Activated CD4-positive, alpha-beta T cell treated with anti-CD3 and anti-CD28 coated beads, Interleukin-2, amount 10 ng/mL, durations not matched to agents 7 days and 5 days (primary cell): ENCODE measurements around the gene TLN1. TPM values are rescaled to one million over a fixed set of nuclear protein-coding genes. Genes with fewer than 3 reads are reported as not detected.

ENCODE experiments used
- CTCF ChIA-PET: fragments of 350-600 bp; sonication (Branson Sonifier 250); formaldehyde crosslinking; loops from one replicate; lab custom pipeline; 2021; ENCODE audit warnings: antibody characterized with exemption; lab: Charles Lee
- POLR2A ChIA-PET: fragments of 350-600 bp; sonication (Branson Sonifier 250); formaldehyde crosslinking; loops from one replicate; lab custom pipeline; 2021; ENCODE audit warnings: antibody characterized with exemption; lab: Charles Lee
- DNase-seq: peaks from one replicate; pipeline ENCODE4 v3.0.0-alpha.2; 2020
- H3K27ac Mint-ChIP-seq: one replicate; pipeline ENCODE4 v1.8.0; 2021; ENCODE audit warnings: mild to moderate bottlenecking, moderate library complexity, mixed read lengths
- H3K27me3 Mint-ChIP-seq: one replicate; pipeline ENCODE4 v1.8.0; 2021; ENCODE audit warnings: mixed read lengths
- H3K36me3 Mint-ChIP-seq: one replicate; pipeline ENCODE4 v1.8.0; 2021; ENCODE audit warnings: low read depth, mixed read lengths
- H3K4me1 Mint-ChIP-seq: one replicate; pipeline ENCODE4 v1.8.0; 2021; ENCODE audit warnings: mixed read lengths
- H3K4me3 Mint-ChIP-seq: one replicate; pipeline ENCODE4 v1.8.0; 2021; ENCODE audit warnings: mild to moderate bottlenecking, moderate library complexity, mixed read lengths
- H3K9me3 Mint-ChIP-seq: one replicate; pipeline ENCODE4 v1.8.0; 2021; ENCODE audit warnings: mixed read lengths
- microRNA-seq: library from miRNA; unstranded; fragments of <30 nt; microRNA quantifications from one replicate; pipeline ENCODE4 v1.2.0, GENCODE V29; 2021; ENCODE audit warnings: borderline microRNAs expressed, borderline replicate concordance
- total RNA-seq, 2 experiments: library from RNA; stranded (reverse); gene quantifications; one replicate each; pipeline ENCODE4 v1.2.3, GENCODE V29; 2021

Gene TLN1
- total RNA-seq, 2 experiments from 2014 or later = 362 to 422 TPM

DNA sequence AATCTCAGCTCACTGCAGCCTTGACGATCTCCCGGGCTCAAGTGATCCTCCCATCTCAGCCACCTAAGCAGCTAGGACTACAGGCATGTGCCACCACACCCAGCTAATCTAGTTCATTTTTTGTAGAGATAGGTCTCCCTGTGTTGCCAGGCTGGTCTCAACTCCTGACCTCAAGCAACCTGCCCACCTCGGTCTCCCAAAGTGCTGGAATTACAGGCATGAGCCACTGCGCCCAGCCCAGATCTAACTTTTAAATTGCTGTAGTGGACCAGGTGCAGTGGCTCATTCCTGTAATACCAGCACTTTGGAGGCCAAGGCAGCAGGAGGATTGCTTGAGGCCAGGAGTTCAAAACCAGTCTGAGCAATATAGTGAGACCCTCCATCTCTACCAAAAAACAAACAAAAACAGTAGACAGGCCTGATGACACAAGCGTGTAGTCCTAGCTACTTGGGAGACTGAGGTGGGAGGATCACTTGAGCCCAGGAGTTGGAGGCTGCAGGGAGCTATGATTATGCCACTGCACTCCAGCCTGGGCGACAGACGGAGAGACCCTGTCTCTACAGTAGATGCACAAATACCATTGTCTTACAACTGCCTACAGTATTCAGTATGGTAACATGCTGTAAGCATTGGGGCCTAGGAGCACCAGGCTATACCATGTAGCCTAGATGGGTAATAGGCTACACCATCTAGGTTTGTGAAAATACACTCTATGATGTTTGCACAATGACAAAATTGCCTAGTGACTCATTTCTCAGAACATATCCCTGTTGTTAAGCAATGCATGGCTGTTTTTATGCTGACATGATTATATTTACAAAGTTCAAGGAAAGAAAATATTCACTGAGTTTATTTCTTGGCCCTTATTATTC lies 79.8 kb downstream of the TLN1 start:
- H3K36me3 Mint-ChIP-seq = peaks cover 29% of the 10 kb centered on the region
- ChIA-PET CTCF (interaction anchor here (0.6 to 8.1 kb wide), 5 partner anchors 11 to 48 kb away, joined by 3 to 92 read pairs (median 7); partner anchors contain the start of gene ARHGEF39), POLR2A (no interaction called here)
- no peak overlapping the region for H3K27ac Mint-ChIP-seq
- peak overlapping the region; percentile 92 for H3K4me3 Mint-ChIP-seq
- DNase-seq = no peak
- H3K4me1 Mint-ChIP-seq = peaks cover 59% of the 10 kb centered on the region
- H3K9me3 Mint-ChIP-seq = no peaks in the 10 kb centered on the region
- no peaks in the 10 kb centered on the region for H3K27me3 Mint-ChIP-seq

DNA sequence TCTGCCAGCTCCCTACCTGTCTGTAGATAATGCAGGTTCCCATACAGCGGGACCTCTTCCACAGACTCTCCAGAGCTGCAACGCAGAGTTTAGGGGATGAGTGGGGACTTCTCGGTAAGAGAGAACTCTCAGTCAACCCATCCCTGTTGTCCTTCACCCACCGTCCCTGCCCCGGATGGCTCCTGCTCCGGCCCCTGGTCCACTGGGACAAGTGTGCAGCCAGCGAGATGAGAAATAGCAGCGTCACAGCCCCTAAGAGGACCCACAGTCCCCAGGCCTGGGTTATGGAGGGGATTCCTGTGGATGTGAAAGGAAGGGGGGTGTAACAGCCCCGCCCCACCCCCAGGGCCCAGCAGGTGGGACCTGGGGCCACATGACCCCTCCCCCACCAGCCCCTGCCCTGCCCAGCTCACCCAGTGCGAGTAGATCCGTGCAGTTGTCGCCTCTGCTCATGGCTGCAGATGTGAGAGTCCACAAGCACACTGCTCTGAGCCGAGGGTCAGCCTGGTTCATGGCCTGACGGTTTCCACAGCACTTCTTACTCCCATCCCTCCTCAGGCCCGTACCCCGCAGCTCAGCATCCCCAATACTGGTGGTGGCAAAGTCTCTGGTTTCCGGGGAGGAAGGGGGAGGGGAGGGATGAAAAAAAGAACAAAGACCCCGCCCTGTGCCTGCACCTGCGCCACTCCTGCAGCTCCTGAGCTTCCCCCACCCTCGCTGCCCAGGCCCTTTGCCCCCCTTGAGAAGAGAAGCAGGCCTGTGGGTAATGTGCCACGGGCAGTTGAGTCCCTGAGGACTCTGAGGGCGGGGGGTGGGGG lies 81.4 kb downstream of the TLN1 start, which contains the start of gene SIT1:
SIT1 (minus strand) TSS at position 591 of the 818 bp plus-strand sequence; CDS start at position 513, 78 bp downstream.
- CTCF ChIA-PET = interaction anchor here (1.0 to 8.1 kb wide), 7 partner anchors 7 to 81 kb away, joined by 3 to 92 read pairs (median 7); partner anchors contain the start of genes ARHGEF39, CCDC107, CREB3 and RMRP
- H3K36me3 Mint-ChIP-seq = peaks cover 33% of the 10 kb centered on the region
- peak; percentile 57 for DNase-seq
- POLR2A ChIA-PET = interaction anchor here (0.6 to 0.7 kb wide), 2 partner anchors 30 to 102 kb away, joined by 3 read pairs; no protein-coding TSS in a partner anchor
- peak within 1 kb of the TSS; percentile 92 for H3K4me3 Mint-ChIP-seq
- H3K27ac Mint-ChIP-seq = peak within 1 kb of the TSS; percentile 92
- no peaks in the 10 kb centered on the region for H3K9me3 Mint-ChIP-seq
- H3K4me1 Mint-ChIP-seq = peaks cover 57% of the 10 kb centered on the region
- H3K27me3 Mint-ChIP-seq = no peaks in the 10 kb centered on the region

DNA sequence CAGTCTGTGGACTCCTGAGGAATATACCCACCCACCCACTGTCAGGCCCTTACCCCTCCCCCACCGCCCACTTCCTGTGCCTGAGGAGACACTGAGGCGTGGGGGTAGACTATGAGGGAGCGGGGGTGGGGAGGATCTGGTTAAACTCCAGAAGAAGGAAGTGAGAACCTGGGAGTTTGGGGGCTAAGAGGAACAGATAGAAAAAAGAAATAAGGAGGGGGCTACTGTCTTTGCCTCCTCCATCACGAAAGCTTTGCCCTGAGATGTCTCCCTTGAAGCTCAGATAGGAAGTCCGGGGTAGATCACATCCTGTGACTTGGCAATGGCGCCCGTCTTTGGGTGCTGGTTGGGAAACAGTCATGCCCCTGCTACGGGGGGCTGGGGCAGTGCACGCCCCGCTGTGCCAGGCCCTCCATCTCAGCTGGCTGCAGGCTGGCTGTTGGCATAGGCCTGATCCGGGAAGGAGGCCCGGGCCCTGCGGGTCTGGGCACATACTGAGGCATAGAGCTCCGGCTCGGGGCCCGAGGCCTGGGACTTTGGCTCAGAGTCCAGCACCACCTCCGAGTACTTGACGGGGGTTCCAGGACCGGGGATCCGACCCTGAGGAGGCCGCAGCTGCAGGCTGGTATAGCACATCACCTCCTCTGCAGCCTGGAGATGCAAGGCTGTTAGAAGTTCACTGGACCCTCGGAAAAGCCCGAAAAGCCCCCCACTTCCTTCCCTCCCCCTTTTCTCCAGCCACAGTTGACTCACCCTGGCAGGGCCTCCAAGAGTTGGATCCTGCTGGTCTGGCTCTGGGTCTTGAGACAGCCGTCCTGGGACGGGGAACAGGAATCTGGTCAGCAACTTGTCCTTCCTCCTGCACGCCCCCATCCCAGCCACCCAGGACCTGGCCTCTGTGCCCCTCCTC lies 82.3 kb downstream of the TLN1 start:
- peak overlapping the region; percentile 92 for H3K27ac Mint-ChIP-seq
- DNase-seq = peak; percentile 58
- H3K4me3 Mint-ChIP-seq = peak overlapping the region; percentile 92
- POLR2A ChIA-PET = interaction anchor here (0.6 kb wide), 1 partner anchor 101 kb away, joined by 3 read pairs; no protein-coding TSS in a partner anchor
- no peaks in the 10 kb centered on the region for H3K27me3 Mint-ChIP-seq
- peaks cover 33% of the 10 kb centered on the region for H3K36me3 Mint-ChIP-seq
- H3K4me1 Mint-ChIP-seq = peaks cover 61% of the 10 kb centered on the region
- no peaks in the 10 kb centered on the region for H3K9me3 Mint-ChIP-seq
- CTCF ChIA-PET = interaction anchor here (1.0 to 8.1 kb wide), 10 partner anchors 8 to 82 kb away, joined by 3 to 92 read pairs (median 6); partner anchors contain the start of genes ARHGEF39, CCDC107, CREB3 and RMRP

Small RNA genes within 50 kb of the gene (microRNA-seq; reads per million reads assigned to microRNA genes)
- not detected for gene MIR6852
- not detected for gene MIR6853

Other genes with a start within 250 kb of the TLN1 start
- 1 to 10 TPM; 3.6 to 4.0 TPM for gene RUSC2, start 242.1 kb downstream of the TLN1 start, total RNA-seq
- 10 to 100 TPM; 29.8 to 30.9 TPM for gene TESK1, start 126.9 kb downstream of the TLN1 start, total RNA-seq
- 1 to 10 TPM; 5.4 to 7.1 TPM for gene CD72, start 113.8 kb downstream of the TLN1 start, total RNA-seq
- gene SIT1, start 81.3 kb downstream of the TLN1 start, total RNA-seq = 100 to 1,000 TPM; 195 to 202 TPM
- over 10,000 TPM in 1 of 2 experiments, 1,000 to 10,000 TPM in 1; 1,959 to 11,185 TPM for gene RMRP, start 74.2 kb downstream of the TLN1 start, total RNA-seq
- gene CCDC107, start 73.9 kb downstream of the TLN1 start, total RNA-seq = 10 to 100 TPM; 30.7 to 30.9 TPM
- 10 to 100 TPM; 11.8 to 13.5 TPM for gene ARHGEF39, start 67.0 kb downstream of the TLN1 start, total RNA-seq
- gene CA9, start 58.3 kb downstream of the TLN1 start, total RNA-seq = under 1 TPM in 1 of 2 experiments, not detected in 1; 0.40 TPM
- gene TPM2, start 42.3 kb downstream of the TLN1 start, total RNA-seq = 10 to 100 TPM; 13.1 to 13.4 TPM
- 10 to 100 TPM; 18.1 to 18.3 TPM for gene CREB3, start 471 bp upstream of the TLN1 start, total RNA-seq
- gene GBA2, start 17.0 kb upstream of the TLN1 start, total RNA-seq = 10 to 100 TPM; 42.8 to 44.1 TPM
- 10 to 100 TPM; 24.7 to 28.4 TPM for gene RGP1, start 17.1 kb upstream of the TLN1 start, total RNA-seq
- gene MSMP, start 22.1 kb upstream of the TLN1 start, total RNA-seq = not detected
- 10 to 100 TPM in 1 of 2 experiments, 1 to 10 TPM in 1; 8.7 to 11.7 TPM for gene NPR2, start 59.4 kb upstream of the TLN1 start, total RNA-seq
- 1 to 10 TPM; 1.8 to 2.5 TPM for gene SPAG8, start 80.1 kb upstream of the TLN1 start, total RNA-seq
- gene HINT2, start 82.8 kb upstream of the TLN1 start, total RNA-seq = 10 to 100 TPM; 56.5 to 69.9 TPM
- gene FAM221B, start 96.5 kb upstream of the TLN1 start, total RNA-seq = not detected
- gene TMEM8B, start 97.0 kb upstream of the TLN1 start, total RNA-seq = 1 to 10 TPM; 3.8 to 4.0 TPM
- gene OR13J1, start 138.2 kb upstream of the TLN1 start, total RNA-seq = not detected
- gene HRCT1, start 174.0 kb upstream of the TLN1 start, total RNA-seq = not detected
- gene SPAAR, start 177.3 kb upstream of the TLN1 start, total RNA-seq = not detected
- not detected for gene OR2S2, start 226.0 kb upstream of the TLN1 start, total RNA-seq